Smooth muscle cell (in vitro differentiated cells): Measurements from ENCODE around the gene CD9. TPM values are rescaled to one million over a fixed set of nuclear protein-coding genes. Genes with fewer than 3 reads are reported as not detected.
A peak's percentile ranks its signal among the peaks of the same experiment; 100 is the strongest.

Experiments
- DNase-seq: peaks from one replicate; lab custom pipeline; 2025; ENCODE audit not compliant: unreplicated experiment; lab: John Stamatoyannopoulos, UW
- H2AFZ ChIP-seq: fragments of 200-600 bp; sonication (generic); 2 replicates; pipeline ENCODE4 v1.6.0; 2016; ENCODE audit warnings: antibody characterized with exemption, low read depth, mild to moderate bottlenecking
- H3F3A ChIP-seq: fragments of 200-600 bp; sonication (generic); 2 replicates; pipeline ENCODE4 v1.6.0; 2017; ENCODE audit warnings: antibody characterized with exemption, low read depth
- H3K27ac ChIP-seq: fragments of 200-600 bp; sonication (generic); 2 replicates; pipeline ENCODE4 v1.5.1; 2016; ENCODE audit warnings: low read depth, mild to moderate bottlenecking
- H3K27me3 ChIP-seq: fragments of 200-600 bp; sonication (generic); 2 replicates; pipeline ENCODE4 v1.6.1; 2016; ENCODE audit warnings: low read depth, mild to moderate bottlenecking
- H3K36me3 ChIP-seq: fragments of 200-600 bp; sonication (generic); 2 replicates; pipeline ENCODE4 v1.5.1; 2016; ENCODE audit warnings: low read depth
- H3K4me1 ChIP-seq: fragments of 200-600 bp; sonication (generic); 2 replicates; pipeline ENCODE4 v1.5.1; 2016; ENCODE audit warnings: low read depth
- H3K4me2 ChIP-seq: fragments of 200-600 bp; sonication (generic); 2 replicates; pipeline ENCODE4 v1.6.0; 2016; ENCODE audit warnings: mild to moderate bottlenecking
- H3K4me3 ChIP-seq: fragments of 200-600 bp; sonication (generic); 2 replicates; pipeline ENCODE4 v1.5.1; 2016; ENCODE audit warnings: mild to moderate bottlenecking
- H3K79me2 ChIP-seq: fragments of 200-600 bp; sonication (generic); 2 replicates; pipeline ENCODE4 v1.6.0; 2016; ENCODE audit warnings: low read depth, mild to moderate bottlenecking
- H3K9ac ChIP-seq: fragments of 200-600 bp; sonication (generic); 2 replicates; pipeline ENCODE4 v1.6.0; 2016; ENCODE audit warnings: low read depth
- H3K9me3 ChIP-seq: fragments of 200-600 bp; sonication (generic); replicated peaks from 2 replicates; pipeline ENCODE4 v1.5.1; 2016; ENCODE audit warnings: low read depth
- H4K20me1 ChIP-seq: fragments of 200-600 bp; sonication (generic); 2 replicates; pipeline ENCODE4 v1.6.0; 2016; ENCODE audit warnings: low read depth
- WGBS: methylation state at CpG from one replicate; pipeline ENCODE4 v1.1.7; 2016; ENCODE audit warnings: low lambda C conversion rate; 5-methylcytosine and 5-hydroxymethylcytosine counted together
- polyA plus RNA-seq: library from polyadenylated mRNA; unstranded; fragments of >200 nt; fragmentation: Nextera tagmentation; extraction: Ambion mirVana; gene quantifications from 2 replicates; pipeline ENCODE4 v1.2.1, GENCODE V29; 2016
- total RNA-seq: library from RNA; depleted of rRNA; stranded (reverse); fragments of >200 nt; gene quantifications from 2 replicates; pipeline ENCODE4 v1.2.3, GENCODE V29; 2014
- TF ChIP-seq, protein P1 (sequence below): fragments of 200-600 bp; sonication (generic); IDR thresholded peaks from 2 replicates; pipeline ENCODE4 v1.5.1; 2017; ENCODE audit warnings: borderline replicate concordance, mild to moderate bottlenecking, antibody characterized with exemption; ENCODE audit not compliant: insufficient read depth, poor library complexity, severe bottlenecking

CD9 gene
- total and polyA plus RNA-seq, 2 experiments from 2014 or later: 144 to 207 TPM

GRCh38 chr12:6211421-6211869 lies 11.2 kb downstream of the CD9 start:
- Histone ChIP-seq H3K4me1 (peaks cover 19% of the 10 kb centered on the region), H3K4me3 (no peak overlapping the region), H3F3A (peaks cover 20% of the 10 kb centered on the region), H3K79me2 (peaks cover 37% of the 10 kb centered on the region), H3K27ac (peak overlapping the region; percentile 88), H4K20me1 (peaks cover 5% of the 10 kb centered on the region), H3K4me2 (peak overlapping the region; percentile 54), H3K36me3 (no peaks in the 10 kb centered on the region), H2AFZ (no peak overlapping the region), H3K27me3 (no peaks in the 10 kb centered on the region), H3K9ac (peak overlapping the region; percentile 68), H3K9me3 (no peaks in the 10 kb centered on the region)
- TF ChIP-seq, protein P1, sequence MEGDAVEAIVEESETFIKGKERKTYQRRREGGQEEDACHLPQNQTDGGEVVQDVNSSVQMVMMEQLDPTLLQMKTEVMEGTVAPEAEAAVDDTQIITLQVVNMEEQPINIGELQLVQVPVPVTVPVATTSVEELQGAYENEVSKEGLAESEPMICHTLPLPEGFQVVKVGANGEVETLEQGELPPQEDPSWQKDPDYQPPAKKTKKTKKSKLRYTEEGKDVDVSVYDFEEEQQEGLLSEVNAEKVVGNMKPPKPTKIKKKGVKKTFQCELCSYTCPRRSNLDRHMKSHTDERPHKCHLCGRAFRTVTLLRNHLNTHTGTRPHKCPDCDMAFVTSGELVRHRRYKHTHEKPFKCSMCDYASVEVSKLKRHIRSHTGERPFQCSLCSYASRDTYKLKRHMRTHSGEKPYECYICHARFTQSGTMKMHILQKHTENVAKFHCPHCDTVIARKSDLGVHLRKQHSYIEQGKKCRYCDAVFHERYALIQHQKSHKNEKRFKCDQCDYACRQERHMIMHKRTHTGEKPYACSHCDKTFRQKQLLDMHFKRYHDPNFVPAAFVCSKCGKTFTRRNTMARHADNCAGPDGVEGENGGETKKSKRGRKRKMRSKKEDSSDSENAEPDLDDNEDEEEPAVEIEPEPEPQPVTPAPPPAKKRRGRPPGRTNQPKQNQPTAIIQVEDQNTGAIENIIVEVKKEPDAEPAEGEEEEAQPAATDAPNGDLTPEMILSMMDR: no peak
- 30% methylated on average over 14 of the region's 14 CpGs for WGBS
- DNase-seq: no peak

DNA sequence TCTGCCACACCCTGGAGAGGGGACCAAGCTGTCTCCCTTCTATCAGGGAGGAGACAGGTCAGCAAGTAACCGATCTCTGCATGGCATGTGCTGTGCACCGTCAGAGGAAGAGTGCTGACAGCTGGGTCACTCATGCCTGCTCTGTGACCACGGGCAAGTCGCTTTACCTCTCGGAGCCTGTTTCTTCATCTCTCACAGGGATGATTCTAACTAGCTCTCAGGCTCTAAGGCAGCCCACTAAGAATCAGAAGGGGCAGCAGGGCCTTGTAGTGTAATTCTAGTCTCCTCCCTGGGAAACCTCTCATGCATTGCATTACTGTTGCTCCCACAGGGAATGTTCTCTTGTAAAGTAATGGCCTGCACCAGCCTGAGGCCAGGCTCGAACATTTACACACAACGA lies 11.9 kb downstream of the CD9 start:
- 42% methylated on average over 7 of the region's 7 CpGs for WGBS
- no peak overlapping the region for H2AFZ ChIP-seq
- peaks cover 23% of the 10 kb centered on the region for H3K4me1 ChIP-seq
- no peaks in the 10 kb centered on the region for H3K9me3 ChIP-seq
- peak overlapping the region; percentile 54 for H3K4me2 ChIP-seq
- no peaks in the 10 kb centered on the region for H3K27me3 ChIP-seq
- TF ChIP-seq, protein P1: no peak
- no peak for DNase-seq
- peaks cover 31% of the 10 kb centered on the region for H3K79me2 ChIP-seq
- H3K9ac ChIP-seq: peak overlapping the region; percentile 68
- peaks cover 5% of the 10 kb centered on the region for H4K20me1 ChIP-seq
- peaks cover 26% of the 10 kb centered on the region for H3F3A ChIP-seq
- no peaks in the 10 kb centered on the region for H3K36me3 ChIP-seq
- no peak overlapping the region for H3K4me3 ChIP-seq
- peak overlapping the region; percentile 88 for H3K27ac ChIP-seq

DNA sequence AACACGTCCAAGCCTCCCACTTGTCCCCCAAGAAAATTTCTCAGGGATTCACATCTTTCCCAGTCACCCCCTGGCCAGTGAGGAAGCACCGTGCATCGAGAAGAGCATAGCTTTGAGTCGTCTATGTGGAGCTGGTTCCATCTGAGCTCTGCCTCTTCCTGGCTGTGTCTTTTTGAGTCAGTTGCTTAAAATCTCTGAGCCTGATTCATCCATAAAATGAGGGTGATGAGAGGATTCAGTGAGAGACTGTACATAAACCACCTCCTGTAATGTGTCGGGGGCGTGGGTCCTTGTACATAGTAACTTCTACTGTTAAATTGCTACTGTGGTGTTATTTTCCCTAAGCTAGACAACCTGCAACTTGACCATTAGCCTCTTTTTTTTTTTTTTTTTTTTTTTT lies 13.8 kb downstream of the CD9 start:
- Histone ChIP-seq H3K36me3 (no peaks in the 10 kb centered on the region), H3K4me2 (no peak overlapping the region), H3K79me2 (peaks cover 33% of the 10 kb centered on the region), H2AFZ (no peak overlapping the region), H4K20me1 (peaks cover 5% of the 10 kb centered on the region), H3K4me3 (no peak overlapping the region), H3K9me3 (no peaks in the 10 kb centered on the region), H3K27me3 (no peaks in the 10 kb centered on the region), H3K27ac (no peak overlapping the region), H3F3A (peaks cover 24% of the 10 kb centered on the region), H3K9ac (no peak overlapping the region), H3K4me1 (peaks cover 18% of the 10 kb centered on the region)
- 66% methylated on average over 6 of the region's 6 CpGs for WGBS
- TF ChIP-seq, protein P1: no peak
- DNase-seq: no peak

DNA sequence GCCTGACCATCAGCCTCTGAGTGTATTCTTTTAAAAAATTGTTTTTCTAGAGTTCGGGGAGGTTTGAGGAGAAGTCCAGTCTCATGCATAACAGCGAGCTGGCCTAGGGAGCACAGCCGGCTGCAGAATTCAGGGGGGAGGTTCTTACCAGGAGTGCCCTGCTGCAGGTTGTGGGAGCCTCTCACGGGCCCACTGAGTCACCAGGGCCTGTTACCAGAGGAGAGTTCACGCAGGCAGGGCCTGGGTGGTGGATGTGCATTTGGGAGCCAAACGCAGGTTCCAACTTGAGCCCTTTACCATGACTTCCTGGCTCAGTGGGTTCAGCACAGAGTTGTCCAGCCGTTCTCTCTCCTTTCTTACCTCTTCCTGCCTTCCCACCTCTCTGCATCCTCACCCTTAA lies 14.4 kb downstream of the CD9 start:
- Histone ChIP-seq H2AFZ (no peak overlapping the region), H4K20me1 (peaks cover 5% of the 10 kb centered on the region), H3K9ac (peak overlapping the region; percentile 84), H3K27ac (peak overlapping the region; percentile 95), H3K27me3 (no peaks in the 10 kb centered on the region), H3F3A (peaks cover 20% of the 10 kb centered on the region), H3K4me1 (peaks cover 18% of the 10 kb centered on the region), H3K4me3 (no peak overlapping the region), H3K36me3 (no peaks in the 10 kb centered on the region), H3K79me2 (peaks cover 27% of the 10 kb centered on the region), H3K4me2 (no peak overlapping the region), H3K9me3 (no peaks in the 10 kb centered on the region)
- WGBS: 67% methylated on average over 7 of the region's 7 CpGs
- TF ChIP-seq, protein P1: no peak
- DNase-seq: no peak
